MM.1S (cell line): ENCODE results near the gene DHX32.

Experiments used
- CTCF ChIP-seq: fragments of 300-600 bp; sonication (generic); IDR thresholded peaks from 2 replicates; pipeline ENCODE4 v1.5.1; 2016; ENCODE audit warnings: antibody characterized with exemption, low read length, mixed read lengths
- EZH2 ChIP-seq: fragments of 300-600 bp; sonication (generic); optimal IDR thresholded peaks from 2 replicates; pipeline ENCODE3; 2017; ENCODE audit warnings: low read depth, mild to moderate bottlenecking, antibody characterized with exemption, low read length, mixed read lengths

GRCh38 chr10:125792342-125793300, 88.5 kb downstream of the DHX32 start:
- TF ChIP-seq CTCF (no peak), EZH2 (no peak)
